GM10266 (cell line): Measurements from ENCODE around the gene ADAMTS9.

Experiments
- DNase-seq: peaks from one replicate; pipeline ENCODE4 v3.0.0; 2012; ENCODE audit errors: extremely low spot score
- CTCF ChIP-seq: IDR thresholded peaks from 2 replicates; pipeline ENCODE4 v1.5.1; 2012; ENCODE audit warnings: mild to moderate bottlenecking, low read depth; ENCODE audit not compliant: control insufficient read depth, insufficient read depth; ENCODE audit errors: missing control alignments

The ADAMTS9 gene

DNA sequence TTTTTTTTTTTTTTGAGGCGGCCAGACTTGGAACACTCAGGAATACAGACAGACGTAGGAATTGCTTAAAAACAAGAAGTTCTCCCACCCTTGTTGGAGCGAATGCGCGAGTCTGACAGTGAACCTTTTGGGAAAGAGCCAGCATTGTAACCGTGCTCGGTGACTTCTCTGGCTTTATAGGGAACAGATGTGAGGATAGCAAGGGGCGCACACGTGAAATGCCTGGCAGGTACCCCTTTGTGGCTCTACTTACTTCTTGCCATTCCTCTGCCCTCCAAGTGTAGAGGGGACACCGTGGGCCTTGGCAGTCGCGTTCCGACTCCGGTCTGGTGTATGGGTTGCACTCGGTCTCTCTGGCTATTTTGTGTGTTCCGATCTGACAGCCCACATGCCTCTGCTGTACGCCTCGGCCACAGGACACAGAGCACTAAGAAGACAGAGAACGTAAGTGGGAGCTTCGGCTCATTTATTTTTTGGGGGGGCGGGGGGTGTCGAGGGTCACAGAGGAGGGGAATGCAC lies 126.4 kb downstream of the ADAMTS9 start:
- DNase-seq: no peak
- TF ChIP-seq CTCF: no peak

- no peak for DNase-seq
- no peak for TF ChIP-seq CTCF
Observed at GRCh38 chr3:64560791-64561190, 127.0 kb downstream of the ADAMTS9 start.

DNA sequence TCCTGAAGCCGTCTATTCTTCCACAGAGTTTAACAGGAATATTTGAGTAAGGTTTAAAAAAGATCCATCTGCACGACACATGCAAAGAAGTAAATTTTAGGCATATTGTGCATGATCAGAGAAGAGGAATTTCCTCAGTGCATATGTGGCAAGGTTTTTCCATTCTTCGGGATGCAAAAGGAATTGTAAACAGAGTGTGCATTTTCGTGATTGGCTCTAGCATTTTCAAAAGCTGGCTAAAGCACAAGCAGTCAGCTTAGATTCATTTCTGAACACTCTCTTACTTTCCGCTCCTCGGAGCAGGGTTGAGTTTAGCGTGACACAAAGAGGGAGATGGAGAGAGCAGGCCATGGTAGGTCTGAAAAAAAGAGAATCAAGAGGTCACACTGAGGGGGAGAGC lies 128.2 kb downstream of the ADAMTS9 start:
- TF ChIP-seq CTCF: no peak
- DNase-seq: no peak

DNA sequence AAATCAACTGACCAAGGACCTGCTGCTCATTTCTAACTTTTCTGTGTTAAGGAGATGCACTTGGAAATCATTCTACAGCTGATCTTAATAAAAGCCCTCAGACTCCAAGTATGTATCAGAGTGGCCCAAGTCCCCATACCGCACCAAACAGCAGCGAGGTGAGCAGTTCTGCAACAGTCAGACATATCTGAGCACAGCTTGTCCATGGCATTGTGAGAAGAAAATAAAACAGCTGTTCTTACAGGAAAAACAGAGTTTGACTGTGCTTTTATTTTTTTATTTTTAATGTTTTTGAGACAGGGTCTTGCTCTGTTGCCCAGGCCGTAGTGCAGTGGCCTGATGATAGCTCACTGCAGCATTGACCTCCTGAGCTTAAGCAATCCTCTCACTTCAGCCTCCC lies 131.8 kb downstream of the ADAMTS9 start:
- no peak for TF ChIP-seq CTCF
- no peak for DNase-seq

DNA sequence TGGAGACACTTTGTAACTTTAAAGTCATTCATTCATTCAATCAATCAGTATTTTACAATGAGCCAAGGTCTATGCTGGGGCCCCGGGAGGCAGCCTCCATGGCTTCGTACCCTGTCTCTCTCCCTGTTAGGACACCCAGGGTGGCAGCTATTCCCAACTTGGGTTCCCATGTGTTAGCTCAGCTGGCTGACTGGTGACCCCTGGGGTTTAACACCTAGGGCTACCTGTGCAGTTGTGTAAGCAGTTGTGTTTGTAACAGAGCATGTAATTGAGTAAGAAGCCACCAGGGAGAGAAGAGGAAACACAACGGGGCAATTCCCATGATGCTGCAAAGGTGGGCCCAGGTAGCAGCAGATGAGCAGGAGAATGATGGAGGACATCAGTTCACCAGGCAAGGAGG lies 132.4 kb downstream of the ADAMTS9 start:
- DNase-seq: no peak
- no peak for TF ChIP-seq CTCF

DNA sequence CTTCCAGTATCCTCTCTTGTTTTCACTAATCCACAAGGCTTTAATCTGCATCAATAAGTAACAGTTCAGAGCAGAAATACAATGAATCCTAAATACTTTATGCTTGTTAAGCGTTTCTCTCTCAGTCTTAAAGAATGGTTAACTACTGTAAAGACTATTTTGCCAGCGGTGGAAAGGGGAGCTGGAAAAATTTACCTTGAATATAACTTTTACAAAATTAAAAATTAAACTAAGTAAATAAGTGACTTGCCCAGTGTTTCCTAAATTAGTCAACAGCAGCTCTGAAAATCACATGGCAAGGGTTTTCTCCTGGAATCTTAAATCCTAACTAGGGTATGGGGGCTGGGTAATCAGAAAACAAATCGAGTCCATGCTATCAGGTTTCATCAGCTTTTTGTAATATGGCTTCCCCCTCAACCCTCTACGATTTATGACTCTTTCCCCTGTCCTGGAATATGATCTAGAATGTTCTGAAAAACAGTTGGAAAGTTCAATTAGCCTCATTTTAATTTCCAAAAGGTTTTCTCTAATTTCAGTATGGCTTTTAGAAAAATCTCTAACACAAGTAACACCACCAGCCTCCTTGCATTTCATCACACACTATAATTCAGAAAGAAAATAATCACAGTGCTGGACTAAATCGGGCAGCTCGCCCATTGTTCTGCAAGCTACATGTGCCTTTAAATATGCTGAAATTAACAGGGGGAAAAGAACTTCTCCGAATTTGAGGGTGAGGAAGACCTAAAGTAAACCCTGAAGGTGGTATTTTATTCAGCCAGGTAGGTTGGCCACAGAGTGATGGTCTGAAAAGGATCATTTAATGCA lies 133.5 kb downstream of the ADAMTS9 start:
- TF ChIP-seq CTCF: no peak
- DNase-seq: no peak

DNA sequence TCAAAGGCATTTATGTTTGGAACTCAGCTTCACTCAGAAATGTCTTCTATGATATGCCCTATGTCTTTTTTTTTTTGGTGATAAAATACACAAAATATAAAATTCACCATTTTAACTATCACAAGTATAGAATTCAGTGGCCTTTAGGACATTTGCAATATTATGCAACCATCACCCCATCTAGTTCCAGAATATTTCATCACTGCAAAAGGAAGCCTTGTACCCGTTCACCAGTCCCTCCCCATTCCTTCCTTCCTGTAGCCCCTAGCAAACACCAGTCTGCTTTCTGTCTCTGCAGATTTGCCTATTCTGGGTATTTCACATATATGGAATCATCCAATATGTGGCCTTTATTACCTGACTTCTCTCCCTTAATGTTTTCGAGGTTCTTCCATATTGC lies 134.8 kb downstream of the ADAMTS9 start:
- TF ChIP-seq CTCF: no peak
- DNase-seq: no peak
